Keratinocyte (primary cell): Measurements from ENCODE around the gene GPR137.

Experiments used
- CTCF ChIP-seq, 3 experiments: IDR thresholded peaks in 1 of 3; conservative IDR thresholded peaks in 1 of 3; optimal IDR thresholded peaks in 1 of 3; 2 replicates in 2 of 3; 3 replicates in 1 of 3; pipeline versions ENCODE3 to v1.5.1; 2011; ENCODE audit warnings: low read length in 3 of 3, mild to moderate bottlenecking in 3 of 3, moderate library complexity in 2 of 3, control low read depth in 1 of 3, inconsistent platforms in 1 of 3; ENCODE audit not compliant: insufficient read depth in 2 of 3; ENCODE audit errors: extremely low read depth in 1 of 3
- EZH2 ChIP-seq: IDR thresholded peaks from one replicate; pipeline ENCODE4 v1.6.1; 2012; ENCODE audit warnings: inconsistent platforms, mild to moderate bottlenecking, low read length, moderate library complexity

- TF ChIP-seq CTCF (optimal IDR thresholded peaks at IDR 0.05 in 1 of 3, IDR thresholded peaks at IDR 0.05 in 1 of 3, conservative IDR thresholded peaks at IDR 0.05 in 1 of 3; ENCODE audit: extremely low read depth in 1 of 3, insufficient read depth in 2 of 3, low read length in 3 of 3), result no peak
- TF ChIP-seq EZH2, result no peak
Measured at GRCh38 chr11:64253481-64253880, 32.2 kb upstream of the GPR137 start.
